Esophagus muscularis mucosa (tissue), 4 donors: ENCODE results near the gene PTPN2. TPM values are rescaled to one million over a fixed set of nuclear protein-coding genes. Genes with fewer than 3 reads are reported as not detected.
A peak's percentile ranks its signal among the peaks of the same experiment; 100 is the strongest.

Experiments used
- DNase-seq: peaks from one replicate; pipeline ENCODE4 v3.0.0-alpha.2; 2017; ENCODE audit errors: extremely low spot score
- H3K27ac ChIP-seq, 4 donors: fragments of 200-600 bp; sonication (generic); replicated peaks in 1 of 4; 1 replicate in 3 of 4; 2 replicates in 1 of 4; pipeline ENCODE4 v1.5.1; 2016 to 2019; ENCODE audit warnings: mild to moderate bottlenecking in 1 of 4
- H3K27me3 ChIP-seq, 4 donors: fragments of 200-600 bp; sonication (generic); one replicate each; pipeline versions ENCODE4 v1.5.1 to v1.6.0; 2016 to 2019
- H3K36me3 ChIP-seq, 4 donors: fragments of 200-600 bp; sonication (generic); one replicate each; pipeline ENCODE4 v1.5.1; 2016 to 2019
- H3K4me1 ChIP-seq, 4 donors: fragments of 200-600 bp; sonication (generic); one replicate each; pipeline ENCODE4 v1.5.1; 2016 to 2019
- H3K4me3 ChIP-seq, 4 donors: fragments of 200-600 bp; sonication (generic); 1 replicate in 2 of 4; 2 replicates in 2 of 4; pipeline ENCODE4 v1.5.1; 2016 to 2019; ENCODE audit warnings: mild to moderate bottlenecking in 4 of 4, moderate library complexity in 1 of 4
- H3K9me3 ChIP-seq, 4 donors: fragments of 200-600 bp; sonication (generic); 1 replicate in 3 of 4; 2 replicates in 1 of 4; pipeline ENCODE4 v1.5.1; 2016 to 2019
- CTCF ChIP-seq, 3 experiments: fragments of 200-600 bp in 2 of 3; fragments of 450-650 bp in 1 of 3; sonication (generic) in 2 of 3; IDR thresholded peaks; one replicate each; pipeline ENCODE4 v1.5.1; 2017 to 2019; ENCODE audit warnings: antibody characterized with exemption in 3 of 3, mild to moderate bottlenecking in 2 of 3, moderate library complexity in 1 of 3
- EP300 ChIP-seq: sonication (generic); formaldehyde crosslinking; IDR thresholded peaks from one replicate; pipeline ENCODE4 v1.6.1; 2017; ENCODE audit warnings: antibody characterized with exemption
- POLR2A ChIP-seq: fragments of 450-650 bp; IDR thresholded peaks from one replicate; pipeline ENCODE4 v1.6.1; 2017; ENCODE audit warnings: antibody characterized with exemption, moderate library complexity, mild to moderate bottlenecking, low read depth
- POLR2AphosphoS5 ChIP-seq, 2 donors: sonication (generic); formaldehyde crosslinking; IDR thresholded peaks; one replicate each; pipeline ENCODE4 v1.6.1; 2017; ENCODE audit warnings: antibody characterized with exemption in 2 of 2
- WGBS: methylation state at CpG from one replicate; pipeline ENCODE4 v1.1.5; 2018; 5-methylcytosine and 5-hydroxymethylcytosine counted together
- intact Hi-C: fragments of 100-400 bp; cut with DNase I; formaldehyde crosslinking; loops from one replicate; pipeline ENCODE4 v1.15.1; 2023
- total RNA-seq, 4 donors: library from RNA; depleted of rRNA; stranded (reverse); fragments of >200 nt; gene quantifications; one replicate each; pipeline versions ENCODE4 v1.1.0 to v1.2.1, GENCODE V29; 2016

PTPN2 gene
- total RNA-seq, 4 donors from 2014 or later, result 14.3 to 27.5 (median 18.0) TPM

DNA sequence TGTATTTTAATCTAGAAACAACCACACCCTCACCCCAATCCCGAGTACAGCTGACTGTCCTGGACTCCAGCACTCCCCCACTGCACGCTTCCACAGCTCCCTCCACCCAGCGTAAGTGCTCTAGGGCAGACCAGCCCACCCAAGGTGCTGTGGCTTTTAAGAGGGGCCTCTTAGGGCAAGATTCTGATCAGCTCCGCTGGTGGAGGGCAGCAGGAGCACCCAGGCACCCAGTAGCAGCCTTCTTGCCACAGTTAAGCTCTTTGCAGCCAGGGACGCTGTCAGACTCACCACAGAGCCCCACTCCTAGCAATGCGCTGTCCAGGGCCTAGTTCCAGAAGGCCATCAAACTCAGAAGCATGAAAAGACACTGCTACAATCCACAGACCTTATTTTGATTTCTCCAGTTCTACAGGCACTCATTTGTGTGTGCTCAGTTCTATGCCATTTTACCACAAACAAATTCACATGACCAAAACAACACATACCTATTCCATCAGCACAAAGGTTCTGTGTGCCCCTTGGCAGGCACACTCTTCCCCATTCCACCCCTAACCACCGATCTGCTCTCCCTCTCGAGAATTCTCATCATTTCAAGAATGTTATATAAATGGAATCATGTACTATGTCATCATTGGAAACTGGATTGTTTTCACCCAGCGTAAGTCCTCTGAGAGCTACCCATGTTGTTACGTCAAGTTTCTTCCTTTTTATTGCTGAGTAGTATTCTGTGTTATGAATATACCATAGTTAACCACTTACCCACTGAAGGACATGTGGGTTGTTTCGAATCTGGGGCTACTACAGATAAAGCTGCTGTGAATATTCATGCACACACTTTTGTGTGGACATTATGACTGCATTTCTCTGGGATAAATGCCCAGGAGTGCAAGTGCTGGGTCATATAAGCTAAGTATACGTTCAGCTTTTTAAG is 40.4 kb downstream of the PTPN2 start:
- no peak for TF ChIP-seq EP300
- TF ChIP-seq CTCF (IDR thresholded peaks at IDR 0.05), result no peak
- TF ChIP-seq POLR2AphosphoS5 (IDR thresholded peaks at IDR 0.05), result no peak
- no peak for TF ChIP-seq POLR2A
- H3K27ac ChIP-seq, result no peak overlapping the region
- DNase-seq, result no peak
- H3K27me3 ChIP-seq, result no peaks in the 10 kb centered on the region
- H3K9me3 ChIP-seq, result no peaks in the 10 kb centered on the region
- WGBS, result 85% methylated on average over 12 of the region's 12 CpGs
- intact Hi-C loops, result no loop called here
- H3K4me3 ChIP-seq, result no peak overlapping the region
- H3K36me3 ChIP-seq, result no peaks in the 10 kb centered on the region
- H3K4me1 ChIP-seq, result peaks cover 0 to 4% (median 2%) of the 10 kb centered on the region in 4 donors

DNA sequence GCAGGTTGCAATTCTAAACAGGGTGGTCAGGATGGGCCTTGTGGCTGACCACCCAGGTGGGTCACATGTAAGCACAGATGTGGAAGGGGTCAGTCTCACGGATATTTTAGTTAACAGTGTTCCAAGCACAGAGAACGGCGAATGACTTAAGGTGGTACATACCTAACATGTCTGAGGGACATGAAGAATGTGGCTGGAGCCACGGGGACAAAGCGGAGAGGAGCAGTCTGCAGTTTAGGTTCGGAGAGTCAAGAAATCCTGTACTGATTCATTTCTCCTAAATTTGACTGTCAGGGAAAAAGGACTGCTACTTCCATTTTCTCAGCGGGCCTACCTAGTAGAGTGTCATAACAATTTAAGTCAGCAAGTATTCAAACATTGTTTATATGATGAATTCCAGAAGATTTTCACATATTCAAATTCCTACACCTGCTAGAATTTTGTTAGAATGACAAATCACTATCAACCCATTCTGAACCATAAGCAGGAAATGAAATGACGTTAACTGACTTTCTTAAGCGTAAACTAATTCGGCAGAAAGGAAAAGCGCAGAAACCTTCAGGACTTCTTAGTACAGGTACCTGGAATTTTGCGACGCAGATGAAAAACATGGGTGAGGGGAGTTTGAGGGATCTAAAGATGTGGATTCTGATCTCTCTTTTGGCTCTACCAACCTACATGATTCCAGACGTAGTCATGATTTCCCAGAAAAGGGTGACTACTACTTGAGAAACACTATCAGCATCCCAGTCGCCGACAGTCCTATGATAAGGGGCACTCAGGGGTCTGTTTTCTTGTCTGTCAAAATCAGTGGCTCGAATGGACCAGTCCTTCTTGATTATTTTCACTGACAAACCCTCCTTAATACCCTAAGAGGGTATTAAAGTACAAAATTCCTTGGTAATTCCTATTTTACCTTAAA is 41.3 kb downstream of the PTPN2 start:
- no peaks in the 10 kb centered on the region for H3K9me3 ChIP-seq
- H3K27me3 ChIP-seq, result no peaks in the 10 kb centered on the region
- intact Hi-C loops, result no loop called here
- WGBS, result 84% methylated on average over 17 of the region's 17 CpGs
- no peaks in the 10 kb centered on the region for H3K36me3 ChIP-seq
- peaks cover 4 to 10% (median 8%) of the 10 kb centered on the region in 4 donors for H3K4me1 ChIP-seq
- H3K27ac ChIP-seq, result no peak overlapping the region
- TF ChIP-seq CTCF (IDR thresholded peaks at IDR 0.05) (no peak), EP300 (no peak), POLR2A (no peak), POLR2AphosphoS5 (IDR thresholded peaks at IDR 0.05) (no peak)
- no peak overlapping the region for H3K4me3 ChIP-seq
- DNase-seq, result no peak

DNA sequence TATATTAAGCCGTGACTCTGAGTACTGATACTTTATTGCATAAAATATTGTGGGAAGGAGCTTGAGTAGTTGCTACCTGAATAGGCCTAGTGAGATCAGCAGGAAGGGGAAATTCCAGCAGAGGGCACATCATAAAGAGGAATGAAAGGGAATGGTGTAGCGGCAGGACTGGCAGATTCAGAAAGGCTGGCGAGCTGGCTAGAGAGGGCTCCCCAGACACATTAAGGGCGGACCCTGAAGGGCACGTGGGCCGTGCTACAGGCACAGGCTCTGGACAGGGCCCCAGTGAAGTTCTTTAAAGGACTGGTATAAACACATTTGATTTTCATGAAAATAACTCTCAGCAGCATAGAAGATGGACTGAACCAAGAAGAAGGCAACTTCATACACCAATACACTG is 43.0 kb downstream of the PTPN2 start:
- DNase-seq, result no peak
- no peak overlapping the region for H3K27ac ChIP-seq
- WGBS, result 94% methylated on average over 6 of the region's 6 CpGs
- peaks cover 4 to 10% (median 8%) of the 10 kb centered on the region in 4 donors for H3K4me1 ChIP-seq
- intact Hi-C loops, result no loop called here
- no peaks in the 10 kb centered on the region for H3K27me3 ChIP-seq
- TF ChIP-seq CTCF (IDR thresholded peaks at IDR 0.05) (no peak), POLR2A (no peak), EP300 (no peak), POLR2AphosphoS5 (IDR thresholded peaks at IDR 0.05) (no peak)
- H3K4me3 ChIP-seq, result no peak overlapping the region
- peaks cover 0 to 3% (median 1%) of the 10 kb centered on the region in 4 donors for H3K36me3 ChIP-seq
- H3K9me3 ChIP-seq, result no peaks in the 10 kb centered on the region

DNA sequence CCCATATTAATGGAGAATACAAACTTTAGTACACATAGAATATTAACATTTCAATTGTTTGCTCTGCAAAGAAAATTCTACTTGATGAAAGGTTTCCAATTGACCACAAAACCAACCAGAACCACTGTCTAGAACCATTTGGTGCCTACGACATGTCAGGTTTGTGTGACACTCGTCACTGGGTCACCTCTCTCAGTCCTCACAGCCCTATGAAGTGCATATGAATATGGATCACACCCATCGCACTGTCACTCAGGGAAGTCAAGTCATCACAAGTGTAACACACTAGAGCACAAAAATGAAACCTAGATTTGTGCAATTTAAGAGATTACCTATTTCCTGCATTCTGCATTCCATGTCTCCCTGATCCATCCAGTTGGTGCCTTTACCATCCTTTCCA is 43.7 kb downstream of the PTPN2 start:
- 97% methylated on average over 3 of the region's 3 CpGs for WGBS
- no peaks in the 10 kb centered on the region for H3K9me3 ChIP-seq
- peaks cover 4 to 10% (median 8%) of the 10 kb centered on the region in 4 donors for H3K4me1 ChIP-seq
- DNase-seq, result no peak
- peaks cover 0 to 9% (median 4%) of the 10 kb centered on the region in 4 donors for H3K36me3 ChIP-seq
- no peak for TF ChIP-seq CTCF (IDR thresholded peaks at IDR 0.05)
- H3K27ac ChIP-seq, result peak overlapping the region in 1 of 4 donors; percentile 0
- H3K4me3 ChIP-seq, result no peak overlapping the region
- no peaks in the 10 kb centered on the region for H3K27me3 ChIP-seq
- intact Hi-C loops, result no loop called here
